GM12892 (cell line): ENCODE data around the gene SH2D3C.
A peak's percentile ranks its signal among the peaks of the same experiment; 100 is the strongest.

ENCODE experiments used
- POLR2A ChIP-seq: IDR thresholded peaks from 2 replicates; pipeline ENCODE4 v1.6.1; 2011; ENCODE audit warnings: low read depth, low read length, control low read depth
- POLR2AphosphoS5 ChIP-seq: IDR thresholded peaks from 2 replicates; pipeline ENCODE4 v1.6.1; 2011; ENCODE audit warnings: low read depth, low read length, control low read depth
- TAF1 ChIP-seq: IDR thresholded peaks from 2 replicates; pipeline ENCODE4 v1.6.1; 2011; ENCODE audit warnings: low read depth, mild to moderate bottlenecking, control low read depth, low read length, borderline replicate concordance

DNA sequence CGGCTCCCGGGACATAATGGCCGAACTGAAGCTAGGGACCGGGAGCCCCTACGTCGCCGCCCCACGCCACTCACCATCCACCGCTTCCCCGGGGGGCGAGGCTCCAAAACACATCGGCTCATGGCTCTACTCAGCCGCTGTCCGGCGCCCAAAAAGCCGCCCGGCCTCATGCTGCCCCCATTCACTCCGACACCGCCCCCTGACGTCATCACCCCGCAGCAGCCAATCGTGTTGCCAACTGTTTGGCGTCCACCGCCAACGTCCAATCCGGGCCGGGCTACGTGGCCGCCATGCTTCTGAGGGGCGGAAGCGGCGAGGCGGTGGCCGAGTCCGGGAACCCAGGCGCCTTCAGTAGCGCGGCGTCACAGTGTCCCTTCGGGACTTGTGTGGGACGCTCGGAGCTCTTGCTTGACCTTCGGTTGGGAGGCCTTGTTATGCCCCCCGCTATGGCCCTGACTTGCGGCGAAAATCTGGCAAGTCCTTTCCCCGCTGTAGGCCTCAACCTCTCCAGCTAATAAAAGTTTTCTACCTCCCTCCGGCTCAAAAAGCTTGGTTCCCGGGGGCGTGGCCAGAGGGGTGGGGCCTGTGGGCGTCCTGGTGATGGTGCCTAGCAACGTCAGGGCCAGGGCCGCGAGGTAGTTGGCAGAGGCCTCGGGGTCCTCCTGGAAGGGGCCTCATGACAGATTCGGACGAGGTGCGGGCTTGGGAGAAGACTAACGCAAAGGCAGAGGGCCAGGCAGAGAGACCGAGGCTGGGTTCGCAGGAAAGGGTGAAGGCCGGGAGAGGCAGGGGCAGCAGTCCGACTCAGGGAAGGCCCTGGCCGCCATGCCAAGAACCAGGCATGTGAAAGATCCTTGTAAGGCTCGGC, 62.8 kb downstream of the SH2D3C start, which contains the start of the genes PTRH1 and TTC16:
- TF ChIP-seq POLR2A: 0 out of 2 replicates have a peak, but pooled peaks have one; percentile 22
- no peak for TF ChIP-seq POLR2AphosphoS5
- no peak for TF ChIP-seq TAF1
